Esophagus muscularis mucosa (tissue), 4 donors: ENCODE data around the gene LAG3. TPM values are rescaled to one million over a fixed set of nuclear protein-coding genes. Genes with fewer than 3 reads are reported as not detected.

Experiments
- DNase-seq: peaks from one replicate; pipeline ENCODE4 v3.0.0-alpha.2; 2017; ENCODE audit errors: extremely low spot score
- H3K27ac ChIP-seq, 4 donors: fragments of 200-600 bp; sonication (generic); replicated peaks in 1 of 4; 1 replicate in 3 of 4; 2 replicates in 1 of 4; pipeline ENCODE4 v1.5.1; 2016 to 2019; ENCODE audit warnings: mild to moderate bottlenecking in 1 of 4
- H3K27me3 ChIP-seq, 4 donors: fragments of 200-600 bp; sonication (generic); one replicate each; pipeline versions ENCODE4 v1.5.1 to v1.6.0; 2016 to 2019
- H3K36me3 ChIP-seq, 4 donors: fragments of 200-600 bp; sonication (generic); one replicate each; pipeline ENCODE4 v1.5.1; 2016 to 2019
- H3K4me1 ChIP-seq, 4 donors: fragments of 200-600 bp; sonication (generic); one replicate each; pipeline ENCODE4 v1.5.1; 2016 to 2019
- H3K4me3 ChIP-seq, 4 donors: fragments of 200-600 bp; sonication (generic); 1 replicate in 2 of 4; 2 replicates in 2 of 4; pipeline ENCODE4 v1.5.1; 2016 to 2019; ENCODE audit warnings: mild to moderate bottlenecking in 4 of 4, moderate library complexity in 1 of 4
- H3K9me3 ChIP-seq, 4 donors: fragments of 200-600 bp; sonication (generic); 1 replicate in 3 of 4; 2 replicates in 1 of 4; pipeline ENCODE4 v1.5.1; 2016 to 2019
- EP300 ChIP-seq: sonication (generic); formaldehyde crosslinking; IDR thresholded peaks from one replicate; pipeline ENCODE4 v1.6.1; 2017; ENCODE audit warnings: antibody characterized with exemption
- POLR2A ChIP-seq: fragments of 450-650 bp; IDR thresholded peaks from one replicate; pipeline ENCODE4 v1.6.1; 2017; ENCODE audit warnings: antibody characterized with exemption, moderate library complexity, mild to moderate bottlenecking, low read depth
- POLR2AphosphoS5 ChIP-seq, 2 donors: sonication (generic); formaldehyde crosslinking; IDR thresholded peaks; one replicate each; pipeline ENCODE4 v1.6.1; 2017; ENCODE audit warnings: antibody characterized with exemption in 2 of 2
- WGBS: methylation state at CpG from one replicate; pipeline ENCODE4 v1.1.5; 2018; 5-methylcytosine and 5-hydroxymethylcytosine counted together
- intact Hi-C: fragments of 100-400 bp; cut with DNase I; formaldehyde crosslinking; loops from one replicate; pipeline ENCODE4 v1.15.1; 2023
- total RNA-seq, 4 donors: library from RNA; depleted of rRNA; stranded (reverse); fragments of >200 nt; gene quantifications; one replicate each; pipeline versions ENCODE4 v1.1.0 to v1.2.1, GENCODE V29; 2016
- TF ChIP-seq, protein P1 (sequence below), 3 experiments: fragments of 200-600 bp in 2 of 3; fragments of 450-650 bp in 1 of 3; sonication (generic) in 2 of 3; IDR thresholded peaks; one replicate each; pipeline ENCODE4 v1.5.1; 2017 to 2019; ENCODE audit warnings: antibody characterized with exemption in 3 of 3, mild to moderate bottlenecking in 2 of 3, moderate library complexity in 1 of 3

LAG3 gene
- total RNA-seq, 4 donors from 2014 or later: 1.7 to 4.0 (median 2.9) TPM

DNA sequence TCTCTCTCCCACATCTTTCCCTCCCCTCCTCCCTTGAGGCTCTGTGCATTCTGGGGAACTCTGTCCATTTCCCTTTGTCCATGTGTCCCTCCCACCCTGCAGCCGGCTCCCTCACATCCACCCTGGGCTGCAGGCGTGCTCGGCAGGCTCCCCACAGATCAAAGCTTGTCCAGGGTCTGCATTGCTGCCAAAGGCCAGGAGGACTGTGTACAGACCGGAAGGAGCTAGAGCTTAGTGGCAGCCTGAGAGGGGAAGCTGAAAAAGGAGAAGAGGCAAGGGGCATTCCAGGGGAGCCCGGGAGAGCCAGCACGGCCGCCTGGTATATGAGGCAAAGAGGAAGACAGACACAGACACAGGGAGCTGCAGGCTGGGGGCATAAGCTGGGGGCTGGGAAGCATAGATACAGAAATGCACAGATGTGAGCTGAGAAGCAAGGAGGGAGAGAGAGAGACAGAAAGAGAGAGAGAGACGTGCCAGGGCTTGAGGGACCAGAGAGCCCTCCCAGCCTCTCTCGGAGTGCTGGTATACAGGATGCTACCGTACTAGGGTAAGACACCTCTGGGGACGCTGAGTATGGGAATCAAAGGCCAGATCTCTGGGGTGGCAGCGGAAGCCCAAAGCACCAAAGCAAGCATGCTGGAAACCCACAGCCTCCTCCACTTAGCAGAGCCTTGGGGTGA lies 20.3 kb downstream of the LAG3 start:
- 23% methylated on average over 12 of the region's 12 CpGs for WGBS
- H3K4me3 ChIP-seq: no peak overlapping the region
- peaks cover 0 to 12% (median 6%) of the 10 kb centered on the region in 4 donors for H3K4me1 ChIP-seq
- TF ChIP-seq POLR2A: no peak
- TF ChIP-seq, protein P1, sequence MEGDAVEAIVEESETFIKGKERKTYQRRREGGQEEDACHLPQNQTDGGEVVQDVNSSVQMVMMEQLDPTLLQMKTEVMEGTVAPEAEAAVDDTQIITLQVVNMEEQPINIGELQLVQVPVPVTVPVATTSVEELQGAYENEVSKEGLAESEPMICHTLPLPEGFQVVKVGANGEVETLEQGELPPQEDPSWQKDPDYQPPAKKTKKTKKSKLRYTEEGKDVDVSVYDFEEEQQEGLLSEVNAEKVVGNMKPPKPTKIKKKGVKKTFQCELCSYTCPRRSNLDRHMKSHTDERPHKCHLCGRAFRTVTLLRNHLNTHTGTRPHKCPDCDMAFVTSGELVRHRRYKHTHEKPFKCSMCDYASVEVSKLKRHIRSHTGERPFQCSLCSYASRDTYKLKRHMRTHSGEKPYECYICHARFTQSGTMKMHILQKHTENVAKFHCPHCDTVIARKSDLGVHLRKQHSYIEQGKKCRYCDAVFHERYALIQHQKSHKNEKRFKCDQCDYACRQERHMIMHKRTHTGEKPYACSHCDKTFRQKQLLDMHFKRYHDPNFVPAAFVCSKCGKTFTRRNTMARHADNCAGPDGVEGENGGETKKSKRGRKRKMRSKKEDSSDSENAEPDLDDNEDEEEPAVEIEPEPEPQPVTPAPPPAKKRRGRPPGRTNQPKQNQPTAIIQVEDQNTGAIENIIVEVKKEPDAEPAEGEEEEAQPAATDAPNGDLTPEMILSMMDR (IDR thresholded peaks at IDR 0.05): no peak
- TF ChIP-seq EP300: no peak
- H3K27me3 ChIP-seq: peaks cover 0 to 5% (median 0%) of the 10 kb centered on the region in 4 donors
- intact Hi-C loops: no loop called here
- no peaks in the 10 kb centered on the region for H3K36me3 ChIP-seq
- H3K9me3 ChIP-seq: no peaks in the 10 kb centered on the region
- DNase-seq: no peak
- peak overlapping the region in 1 of 4 donors; percentile 2 for H3K27ac ChIP-seq

DNA sequence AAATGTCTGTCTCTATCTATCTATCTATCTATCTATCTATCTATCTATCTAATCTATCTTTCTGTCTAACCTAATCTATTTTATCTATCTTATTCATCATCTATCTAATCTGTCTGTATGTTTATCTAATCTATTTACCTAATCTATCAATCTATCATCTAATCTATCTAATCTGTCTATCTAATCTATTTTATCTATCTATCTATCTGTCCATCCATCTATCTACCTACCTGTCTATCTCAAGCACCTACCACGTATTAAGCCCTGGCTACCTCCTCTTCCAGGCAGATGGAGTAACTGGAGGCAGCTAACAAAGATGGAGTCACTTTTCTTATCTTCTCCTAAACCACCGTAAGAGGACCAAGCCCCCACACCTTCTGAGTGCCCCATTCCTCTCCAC lies 22.8 kb downstream of the LAG3 start:
- TF ChIP-seq, protein P1 (IDR thresholded peaks at IDR 0.05): no peak
- TF ChIP-seq EP300 (no peak), POLR2AphosphoS5 (IDR thresholded peaks at IDR 0.05) (no peak), POLR2A (no peak)
- no peaks in the 10 kb centered on the region for H3K36me3 ChIP-seq
- H3K4me1 ChIP-seq: peaks cover 0 to 12% (median 6%) of the 10 kb centered on the region in 4 donors
- WGBS: 79% methylated on average over 2 of the region's 2 CpGs
- no peaks in the 10 kb centered on the region for H3K9me3 ChIP-seq
- intact Hi-C loops: no loop called here
- H3K27me3 ChIP-seq: peaks cover 0 to 5% (median 0%) of the 10 kb centered on the region in 4 donors
- H3K27ac ChIP-seq: no peak overlapping the region
- H3K4me3 ChIP-seq: no peak overlapping the region
- no peak for DNase-seq

DNA sequence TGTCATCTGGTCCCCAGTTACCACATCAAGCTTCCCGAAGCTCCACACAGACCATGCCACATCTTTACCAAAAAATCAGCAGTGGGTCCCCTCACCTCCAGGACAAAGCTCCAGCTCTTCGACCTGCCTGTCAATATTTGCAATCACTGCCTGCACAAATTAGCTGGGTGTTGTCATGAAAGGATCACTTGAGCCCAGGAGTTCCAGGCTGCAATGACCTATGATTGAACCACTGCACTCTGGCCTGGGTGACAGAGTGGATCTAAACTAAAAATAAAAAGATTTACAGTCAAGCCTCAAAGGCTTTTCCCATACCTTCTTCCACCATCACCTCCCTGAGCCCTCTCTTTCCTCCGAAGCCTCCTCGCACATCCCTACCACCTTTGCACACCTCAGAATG lies 24.3 kb downstream of the LAG3 start:
- no peak overlapping the region for H3K4me3 ChIP-seq
- no peaks in the 10 kb centered on the region for H3K36me3 ChIP-seq
- intact Hi-C loops: no loop called here
- no peak overlapping the region for H3K27ac ChIP-seq
- peaks cover 0 to 5% (median 0%) of the 10 kb centered on the region in 4 donors for H3K27me3 ChIP-seq
- H3K9me3 ChIP-seq: no peaks in the 10 kb centered on the region
- H3K4me1 ChIP-seq: peaks cover 0 to 12% (median 6%) of the 10 kb centered on the region in 4 donors
- DNase-seq: no peak
- TF ChIP-seq, protein P1 (IDR thresholded peaks at IDR 0.05): no peak
- TF ChIP-seq POLR2AphosphoS5 (IDR thresholded peaks at IDR 0.05): no peak
- no peak for TF ChIP-seq POLR2A
- no peak for TF ChIP-seq EP300
- 93% methylated on average over 4 of the region's 4 CpGs for WGBS

DNA sequence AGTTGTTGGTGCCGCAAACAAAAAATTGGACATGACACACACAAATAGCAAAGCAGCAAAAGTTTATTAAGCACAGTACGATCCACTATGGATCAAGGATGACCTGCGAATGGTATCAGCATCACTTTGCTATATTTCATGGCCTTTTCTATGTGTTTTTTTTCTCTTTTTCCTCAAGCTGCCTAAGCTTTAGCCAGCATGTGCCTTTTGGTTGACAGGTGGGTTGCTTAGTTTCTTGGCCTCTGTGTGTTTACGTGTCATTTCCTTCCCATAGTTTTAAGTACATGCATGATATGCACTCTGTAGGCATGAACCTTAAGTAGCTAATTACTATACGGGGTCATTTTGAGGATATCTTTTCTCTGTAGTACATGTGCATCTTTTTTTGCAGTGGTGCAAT lies 26.8 kb downstream of the LAG3 start:
- Histone ChIP-seq H3K27ac (no peak overlapping the region), H3K27me3 (peaks cover 0 to 5% (median 0%) of the 10 kb centered on the region in 4 donors), H3K4me1 (no peaks in the 10 kb centered on the region), H3K36me3 (no peaks in the 10 kb centered on the region), H3K4me3 (no peak overlapping the region), H3K9me3 (no peaks in the 10 kb centered on the region)
- DNase-seq: no peak
- TF ChIP-seq EP300: no peak
- TF ChIP-seq, protein P1 (IDR thresholded peaks at IDR 0.05): no peak
- TF ChIP-seq POLR2A: no peak
- TF ChIP-seq POLR2AphosphoS5 (IDR thresholded peaks at IDR 0.05): no peak
- intact Hi-C loops: no loop called here
- 94% methylated on average over 5 of the region's 5 CpGs for WGBS

DNA sequence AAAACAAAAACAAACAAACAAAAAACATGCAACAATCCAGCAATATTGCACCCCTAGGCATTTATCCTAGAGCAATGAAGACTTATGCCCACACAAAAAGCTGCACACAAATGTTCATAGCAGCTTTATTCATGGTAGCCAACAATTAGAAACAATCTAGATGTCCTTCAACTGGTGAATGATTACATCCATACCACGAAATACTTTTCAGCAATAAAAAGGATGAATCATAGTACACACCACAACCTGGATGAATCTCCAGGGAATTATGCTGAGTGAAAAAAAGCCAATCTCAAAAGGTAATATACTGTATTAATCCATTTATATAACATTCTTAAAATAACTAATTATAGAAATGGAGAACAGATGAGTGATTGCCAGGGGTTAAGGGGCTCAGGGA lies 34.9 kb downstream of the LAG3 start:
- no peaks in the 10 kb centered on the region for H3K36me3 ChIP-seq
- H3K27me3 ChIP-seq: no peaks in the 10 kb centered on the region
- TF ChIP-seq, protein P1 (IDR thresholded peaks at IDR 0.05): no peak
- TF ChIP-seq POLR2AphosphoS5 (IDR thresholded peaks at IDR 0.05) (no peak), EP300 (no peak), POLR2A (no peak)
- H3K9me3 ChIP-seq: no peaks in the 10 kb centered on the region
- WGBS: 83% methylated on average over 1 of the region's 1 CpG
- DNase-seq: no peak
- H3K27ac ChIP-seq: no peak overlapping the region
- intact Hi-C loops: no loop called here
- no peaks in the 10 kb centered on the region for H3K4me1 ChIP-seq
- no peak overlapping the region for H3K4me3 ChIP-seq
